Right atrium auricular region (tissue), 2 donors: Measurements from ENCODE around the gene SNN. TPM values are rescaled to one million over a fixed set of nuclear protein-coding genes. Genes with fewer than 3 reads are reported as not detected.
A peak's percentile ranks its signal among the peaks of the same experiment; 100 is the strongest.

Experiments
- DNase-seq: peaks from one replicate; pipeline ENCODE4 v3.0.0-alpha.2; 2019; ENCODE audit warnings: low spot score
- H3K27ac ChIP-seq, 2 donors: fragments of 200-600 bp; sonication (generic); 1 replicate in 1 of 2; 2 replicates in 1 of 2; pipeline ENCODE4 v1.5.1; 2016 to 2019
- H3K27me3 ChIP-seq, 2 donors: fragments of 200-600 bp; sonication (generic); one replicate each; pipeline versions ENCODE4 v1.5.1 to v1.6.0; 2017 to 2019
- H3K36me3 ChIP-seq: fragments of 200-600 bp; sonication (generic); one replicate; pipeline ENCODE4 v1.5.1; 2016
- H3K4me1 ChIP-seq, 2 donors: fragments of 200-600 bp; sonication (generic); one replicate each; pipeline versions ENCODE4 v1.5.1 to v1.6.0; 2017 to 2019
- H3K4me3 ChIP-seq, 2 donors: fragments of 200-600 bp; sonication (generic); 1 replicate in 1 of 2; 2 replicates in 1 of 2; pipeline ENCODE4 v1.5.1; 2017 to 2019; ENCODE audit warnings: mild to moderate bottlenecking in 1 of 2, moderate library complexity in 1 of 2
- H3K9me3 ChIP-seq, 2 donors: fragments of 200-600 bp; sonication (generic); one replicate each; pipeline ENCODE4 v1.5.1; 2019
- total RNA-seq, 2 donors: library from RNA; depleted of rRNA; stranded (reverse); fragments of >200 nt; gene quantifications; one replicate each; pipeline ENCODE4 v1.1.0, GENCODE V29; 2016
- TF ChIP-seq, protein P1 (sequence below), 2 donors: fragments of 200-600 bp; sonication (generic); IDR thresholded peaks; one replicate each; pipeline ENCODE4 v1.5.1; 2019; ENCODE audit warnings: antibody characterized with exemption in 2 of 2

SNN gene
- total RNA-seq, 2 donors from 2014 or later, result 18.9 to 20.0 TPM

GRCh38 chr16:11682655-11683096, 14.4 kb downstream of the SNN start:
- peaks cover 85% of the 10 kb centered on the region for H3K36me3 ChIP-seq
- DNase-seq, result no peak

GRCh38 chr16:11683145-11683544, 14.9 kb downstream of the SNN start:
- no peak overlapping the region for H3K4me3 ChIP-seq
- H3K9me3 ChIP-seq, result no peaks in the 10 kb centered on the region
- H3K36me3 ChIP-seq, result peaks cover 84% of the 10 kb centered on the region
- H3K27ac ChIP-seq, result no peak overlapping the region
- peaks cover 0 to 41% of the 10 kb centered on the region in 2 donors for H3K4me1 ChIP-seq
- TF ChIP-seq, protein P1, sequence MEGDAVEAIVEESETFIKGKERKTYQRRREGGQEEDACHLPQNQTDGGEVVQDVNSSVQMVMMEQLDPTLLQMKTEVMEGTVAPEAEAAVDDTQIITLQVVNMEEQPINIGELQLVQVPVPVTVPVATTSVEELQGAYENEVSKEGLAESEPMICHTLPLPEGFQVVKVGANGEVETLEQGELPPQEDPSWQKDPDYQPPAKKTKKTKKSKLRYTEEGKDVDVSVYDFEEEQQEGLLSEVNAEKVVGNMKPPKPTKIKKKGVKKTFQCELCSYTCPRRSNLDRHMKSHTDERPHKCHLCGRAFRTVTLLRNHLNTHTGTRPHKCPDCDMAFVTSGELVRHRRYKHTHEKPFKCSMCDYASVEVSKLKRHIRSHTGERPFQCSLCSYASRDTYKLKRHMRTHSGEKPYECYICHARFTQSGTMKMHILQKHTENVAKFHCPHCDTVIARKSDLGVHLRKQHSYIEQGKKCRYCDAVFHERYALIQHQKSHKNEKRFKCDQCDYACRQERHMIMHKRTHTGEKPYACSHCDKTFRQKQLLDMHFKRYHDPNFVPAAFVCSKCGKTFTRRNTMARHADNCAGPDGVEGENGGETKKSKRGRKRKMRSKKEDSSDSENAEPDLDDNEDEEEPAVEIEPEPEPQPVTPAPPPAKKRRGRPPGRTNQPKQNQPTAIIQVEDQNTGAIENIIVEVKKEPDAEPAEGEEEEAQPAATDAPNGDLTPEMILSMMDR (IDR thresholded peaks at IDR 0.05), result no peak
- H3K27me3 ChIP-seq, result no peaks in the 10 kb centered on the region
- DNase-seq, result no peak

More at GRCh38 chr16:11682655-11683096, 14.4 kb downstream of the SNN start:
- Histone ChIP-seq H3K27me3 (no peaks in the 10 kb centered on the region), H3K4me3 (no peak overlapping the region), H3K27ac (no peak overlapping the region), H3K4me1 (peaks cover 0 to 42% of the 10 kb centered on the region in 2 donors), H3K9me3 (no peaks in the 10 kb centered on the region)
- TF ChIP-seq, protein P1 (IDR thresholded peaks at IDR 0.05), result no peak

DNA sequence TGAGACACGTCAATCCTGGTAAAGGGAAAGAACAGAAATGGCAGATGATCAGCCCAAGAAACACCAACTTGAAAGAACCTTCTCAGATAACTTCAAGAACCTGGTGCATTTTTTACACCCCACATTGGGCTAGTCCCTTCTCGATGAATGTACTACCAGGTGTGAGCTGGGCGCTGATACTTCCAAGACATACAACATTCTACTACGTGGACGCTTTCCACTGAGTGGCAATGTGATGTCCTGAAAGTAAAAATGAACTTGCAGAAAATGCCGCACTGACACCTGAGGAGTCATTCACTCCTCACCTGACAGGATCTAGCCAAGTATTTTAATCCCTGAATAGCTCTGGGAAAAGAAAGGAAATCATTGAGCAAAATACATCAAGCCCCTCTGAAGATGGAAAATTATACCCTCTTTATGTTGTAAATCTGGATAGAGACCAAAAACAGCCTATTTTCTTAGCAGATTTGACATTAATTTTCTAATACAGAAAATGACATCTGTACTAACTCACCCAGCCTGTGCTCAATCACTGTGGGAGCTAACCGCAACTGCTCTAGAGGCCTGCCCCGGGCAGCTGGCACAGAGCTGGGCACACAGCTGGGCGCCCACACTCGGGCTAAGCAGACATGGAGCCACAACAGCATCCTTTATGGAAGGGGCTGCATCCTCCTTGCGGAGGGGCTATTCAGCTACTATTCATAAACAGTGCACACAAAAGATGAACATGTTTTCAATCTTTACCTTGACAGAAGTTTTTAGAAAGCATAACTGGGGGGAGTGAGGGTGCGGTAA, 16.2 kb downstream of the SNN start:
- Histone ChIP-seq H3K4me3 (no peak overlapping the region), H3K4me1 (peaks cover 0 to 43% of the 10 kb centered on the region in 2 donors), H3K27ac (no peak overlapping the region), H3K9me3 (no peaks in the 10 kb centered on the region), H3K36me3 (peaks cover 71% of the 10 kb centered on the region), H3K27me3 (no peaks in the 10 kb centered on the region)
- DNase-seq, result no peak
- TF ChIP-seq, protein P1 (IDR thresholded peaks at IDR 0.05), result no peak

DNA sequence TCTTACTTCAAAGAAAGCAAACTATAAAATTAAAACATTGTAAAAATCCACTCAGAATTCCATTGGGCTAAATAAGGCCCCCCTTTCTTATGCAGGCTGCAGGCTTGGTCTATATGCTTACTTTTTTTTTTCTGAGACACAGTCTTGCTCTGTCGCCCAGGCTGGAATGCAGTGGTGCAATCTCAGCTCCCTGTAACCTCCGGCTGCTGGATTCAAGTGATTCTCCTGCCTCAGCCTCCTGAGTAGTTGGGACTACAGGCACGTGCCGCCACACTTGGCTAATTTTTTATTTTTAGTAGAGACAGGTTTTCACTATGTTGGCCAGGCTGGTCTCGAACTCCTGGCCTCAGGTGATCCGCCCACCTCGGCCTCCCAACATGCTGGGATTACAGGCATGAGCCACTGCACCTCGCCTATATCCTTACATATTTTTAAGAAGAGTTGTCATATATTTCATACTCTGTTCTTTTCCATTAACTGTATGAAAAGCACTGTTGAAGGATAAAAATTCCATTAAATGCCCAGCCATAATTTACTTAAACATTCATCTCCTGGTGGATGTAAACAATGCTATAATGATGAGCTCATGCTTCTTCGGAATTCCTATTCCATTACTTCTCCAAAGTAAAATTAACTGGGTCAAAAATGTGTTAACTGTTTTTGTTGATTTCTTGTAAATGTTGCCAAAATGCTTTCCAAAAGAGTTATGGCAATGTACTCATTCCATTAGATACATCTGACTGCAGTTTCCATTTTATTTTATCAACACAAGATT, 17.8 kb downstream of the SNN start:
- TF ChIP-seq, protein P1 (IDR thresholded peaks at IDR 0.05), result no peak
- DNase-seq, result peak; percentile 23
- Histone ChIP-seq H3K4me3 (no peak overlapping the region), H3K4me1 (peaks cover 0 to 52% of the 10 kb centered on the region in 2 donors), H3K9me3 (no peaks in the 10 kb centered on the region), H3K36me3 (peaks cover 64% of the 10 kb centered on the region), H3K27me3 (no peaks in the 10 kb centered on the region), H3K27ac (no peak overlapping the region)

GRCh38 chr16:11686713-11687380, 18.6 kb downstream of the SNN start:
- Histone ChIP-seq H3K4me3 (no peak overlapping the region), H3K9me3 (no peaks in the 10 kb centered on the region), H3K27me3 (no peaks in the 10 kb centered on the region), H3K36me3 (peaks cover 64% of the 10 kb centered on the region), H3K4me1 (peaks cover 0 to 47% of the 10 kb centered on the region in 2 donors), H3K27ac (no peak overlapping the region)
- TF ChIP-seq, protein P1 (IDR thresholded peaks at IDR 0.05), result no peak
- no peak for DNase-seq
